ENCODE data around the gene GHR.
A peak's percentile ranks its signal among the peaks of the same experiment; 100 is the strongest.

Gene GHR

DNA sequence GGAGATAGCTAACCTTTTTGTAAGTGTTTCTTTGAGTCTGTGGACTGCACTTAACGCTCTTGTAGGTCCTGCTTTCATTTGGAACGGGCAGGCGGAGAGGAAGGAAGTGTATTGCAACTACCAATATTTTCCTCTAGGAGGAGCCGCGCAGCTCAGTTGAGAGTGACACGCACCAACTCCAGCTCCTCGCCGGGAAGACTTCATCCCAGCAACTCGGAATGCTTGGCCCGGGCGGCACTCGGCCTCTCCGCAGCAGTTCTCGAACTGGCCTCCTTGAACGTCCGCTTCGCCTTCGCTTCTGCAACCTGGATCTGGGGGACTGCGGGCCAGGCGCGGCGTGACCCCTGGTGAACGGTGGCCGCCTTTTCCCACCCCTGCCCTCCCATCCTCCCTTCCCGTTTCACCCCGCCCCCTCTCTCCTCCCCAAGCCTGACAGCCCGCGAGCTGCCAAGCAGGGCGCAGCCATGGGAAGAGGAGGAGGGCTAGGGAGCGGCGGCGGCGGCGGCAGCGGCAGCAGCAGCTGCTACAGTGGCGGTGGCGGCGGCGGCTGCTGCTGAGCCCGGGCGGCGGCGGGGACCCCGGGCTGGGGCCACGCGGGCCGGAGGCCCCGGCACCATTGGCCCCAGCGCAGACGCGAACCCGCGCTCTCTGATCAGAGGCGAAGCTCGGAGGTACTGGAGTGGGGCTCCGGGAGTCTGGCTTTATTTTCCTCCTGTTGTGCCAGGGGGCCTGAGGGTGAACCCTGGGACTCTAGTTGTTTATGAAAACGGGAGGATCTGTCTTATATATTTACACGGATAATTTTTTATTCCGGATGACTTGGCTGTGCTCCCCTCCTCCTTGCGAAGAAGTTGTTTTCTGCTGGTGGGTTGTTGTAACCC lies at the start of gene GHR:
Gene GHR, plus strand, starts transcription at position 155 of the 881 bp plus-strand sequence. CDS start 142,436 bp downstream, outside the sequence.
- peak in 1 of 2 donors; percentile 5 for DNase-seq (ENCODE audit: extremely low read depth in 1 of 2, low read depth in 1 of 2)

DNA sequence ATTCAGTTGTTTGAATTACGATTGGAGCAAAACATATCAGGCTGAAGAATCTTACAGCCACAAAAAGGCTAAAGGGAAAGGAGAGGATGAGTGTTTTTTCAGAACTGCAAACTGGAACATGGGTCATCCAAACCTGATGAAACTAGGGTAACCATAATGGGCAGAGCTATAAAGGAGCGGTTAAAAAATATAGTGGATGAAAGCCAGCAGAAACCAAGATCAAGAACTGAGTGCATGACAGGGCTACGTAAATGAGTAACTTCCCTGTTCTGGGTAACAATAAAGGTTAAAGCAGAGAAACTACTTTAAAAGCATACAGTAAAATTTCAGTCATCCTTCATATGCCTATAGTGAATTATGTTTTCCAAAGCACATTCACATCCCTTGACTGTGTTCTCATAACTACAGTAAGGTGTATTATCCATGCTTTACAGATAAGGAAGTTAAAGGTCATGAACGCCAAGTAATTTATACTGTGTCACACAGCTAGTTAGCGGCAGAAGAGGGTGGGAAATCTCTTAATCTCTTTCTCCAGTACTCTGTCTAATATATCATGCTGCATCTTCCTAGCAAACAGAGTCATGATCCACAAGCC lies 48.5 kb upstream of the GHR start:
- DNase-seq (ENCODE audit: extremely low read depth in 1 of 2, low read depth in 1 of 2): no peak

DNA sequence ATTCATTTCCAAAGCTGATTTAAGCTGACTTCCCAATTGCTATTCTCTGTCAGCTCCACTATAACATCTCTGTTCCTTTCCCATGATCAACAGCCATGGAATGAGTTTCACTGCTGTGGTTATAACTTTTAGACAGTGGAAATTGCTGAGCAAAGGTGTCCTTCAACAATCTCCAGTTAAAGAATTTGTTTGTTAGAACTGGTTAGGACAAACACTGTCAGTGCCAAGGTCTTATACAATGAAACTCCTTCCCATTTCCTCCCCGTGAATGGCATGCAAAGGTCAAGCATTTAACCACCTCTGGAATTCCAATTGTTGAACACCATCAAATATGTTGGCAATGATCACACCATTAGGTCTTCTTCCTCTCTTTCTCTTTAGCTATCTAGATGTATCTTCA lies 45.7 kb upstream of the GHR start:
- no peak for DNase-seq (ENCODE audit: extremely low read depth in 1 of 2, low read depth in 1 of 2)

DNA sequence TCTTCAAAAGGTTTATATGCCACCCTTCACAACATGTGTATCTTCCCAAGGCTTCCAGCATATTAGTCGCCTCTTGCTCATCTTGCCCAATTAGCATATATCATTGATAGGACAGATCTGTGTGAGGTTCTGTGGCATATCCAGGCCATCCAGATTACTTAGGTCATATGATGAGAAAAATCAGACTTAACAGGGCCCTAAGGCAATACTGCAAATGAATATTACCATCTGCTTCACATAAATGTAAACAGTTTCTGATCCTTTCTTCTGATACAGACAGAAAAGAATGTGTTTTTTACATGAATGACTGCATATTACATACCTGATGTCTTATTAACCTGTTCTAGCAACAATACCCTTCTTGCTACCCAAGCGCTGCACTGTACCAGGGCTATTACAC lies 41.3 kb upstream of the GHR start:
- no peak for DNase-seq (ENCODE audit: extremely low read depth in 1 of 2, low read depth in 1 of 2)

DNA sequence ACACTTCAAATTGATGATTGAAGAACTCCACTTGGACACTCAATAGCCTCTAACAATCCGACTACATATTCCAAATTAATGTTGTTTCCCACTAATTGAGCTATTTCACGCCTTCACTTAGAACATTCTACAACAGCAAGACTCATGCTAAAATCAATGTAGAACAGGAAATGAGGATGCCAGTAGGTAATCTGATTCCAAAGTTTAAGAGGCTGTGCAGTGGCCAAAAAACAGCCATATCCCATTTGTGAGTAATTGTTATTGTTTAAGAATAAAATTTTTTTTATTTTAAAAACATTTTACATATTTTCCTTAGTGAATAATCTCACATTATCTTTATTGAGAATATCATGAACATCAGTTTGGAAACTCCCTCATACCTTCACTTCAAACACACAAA lies 35.7 kb upstream of the GHR start:
- no peak for DNase-seq (ENCODE audit: extremely low read depth in 1 of 2, low read depth in 1 of 2)

DNA sequence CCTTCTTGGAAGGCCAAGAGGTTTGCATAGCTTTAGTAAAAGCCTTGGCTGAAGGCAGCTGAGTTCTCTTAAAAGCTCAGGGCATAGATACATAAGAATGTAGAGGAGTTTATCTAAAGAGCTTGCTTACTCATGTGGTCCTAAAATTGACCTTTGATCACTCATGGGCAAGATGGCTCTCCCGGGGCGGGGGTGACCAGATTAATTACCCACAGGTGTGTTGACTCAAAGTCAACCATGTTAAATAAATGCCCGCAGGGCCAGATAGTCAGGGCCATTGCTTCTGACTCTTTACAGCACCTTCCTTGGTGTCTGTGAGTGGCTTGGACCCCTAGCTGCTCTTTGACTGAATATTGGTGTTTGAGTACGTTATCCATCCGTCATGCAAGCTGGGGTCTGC lies 33.1 kb upstream of the GHR start:
- no peak for DNase-seq (ENCODE audit: extremely low read depth in 1 of 2, low read depth in 1 of 2)

DNA sequence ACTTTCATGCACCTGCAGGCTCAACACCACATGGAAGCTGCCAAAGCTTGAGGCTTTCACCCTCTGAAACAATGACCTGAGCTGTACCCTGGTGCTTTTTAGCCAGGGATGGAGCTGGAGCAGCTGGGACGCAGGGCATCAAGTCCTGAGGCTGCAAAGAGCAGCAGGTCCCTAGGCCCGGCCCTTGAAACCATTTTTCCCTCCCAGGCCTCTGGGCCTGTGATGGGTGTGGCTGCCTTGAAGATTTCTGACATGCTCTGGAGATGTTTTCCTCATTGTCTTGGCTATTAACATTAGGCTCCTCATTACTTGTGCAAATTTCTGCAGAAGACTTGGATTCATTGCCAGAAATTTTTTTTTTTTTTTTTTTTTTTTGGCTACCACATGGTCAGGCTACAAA lies 30.3 kb upstream of the GHR start:
- no peak for DNase-seq (ENCODE audit: extremely low read depth in 1 of 2, low read depth in 1 of 2)

DNA sequence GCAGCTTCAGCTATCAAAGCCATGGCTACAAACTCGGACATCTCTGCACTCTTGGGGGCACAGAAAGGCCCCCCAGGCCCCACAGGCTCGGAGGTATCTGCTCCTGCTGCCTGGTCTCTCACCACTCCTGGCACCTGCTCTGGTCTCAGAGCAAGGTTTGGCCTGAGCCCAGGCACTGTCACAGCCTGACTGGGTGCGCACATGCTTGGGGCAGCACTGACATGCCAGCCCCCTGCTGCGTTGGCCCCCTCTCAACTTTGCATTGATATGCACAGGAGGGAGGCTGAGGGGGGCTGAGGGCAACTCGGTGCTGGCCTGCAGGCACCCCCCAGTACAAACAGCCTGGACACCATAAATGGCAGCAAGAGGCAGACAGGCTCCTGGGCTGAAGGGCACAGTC lies 27.1 kb upstream of the GHR start:
- no peak for DNase-seq (ENCODE audit: extremely low read depth in 1 of 2, low read depth in 1 of 2)

DNA sequence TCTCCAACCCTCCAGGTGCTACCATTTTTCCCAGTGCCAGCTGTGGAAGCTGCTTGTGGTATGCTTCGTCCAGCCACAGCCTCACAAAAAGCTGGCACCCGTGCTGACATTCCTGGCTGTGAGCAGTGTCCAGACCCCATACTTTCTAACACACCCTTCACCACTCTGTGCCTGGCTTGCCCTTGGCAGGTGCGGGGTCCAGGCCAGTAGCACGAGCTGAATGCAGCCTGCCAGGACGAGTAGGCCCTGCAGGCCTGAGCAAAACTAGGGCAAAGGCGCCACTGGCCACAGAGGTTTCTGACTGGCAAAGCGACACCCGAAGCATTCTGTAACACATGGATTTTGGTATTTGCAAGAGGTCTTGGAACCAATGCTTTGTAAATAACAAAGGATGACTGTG lies 26.0 kb upstream of the GHR start:
- DNase-seq (ENCODE audit: extremely low read depth in 1 of 2, low read depth in 1 of 2): no peak

DNA sequence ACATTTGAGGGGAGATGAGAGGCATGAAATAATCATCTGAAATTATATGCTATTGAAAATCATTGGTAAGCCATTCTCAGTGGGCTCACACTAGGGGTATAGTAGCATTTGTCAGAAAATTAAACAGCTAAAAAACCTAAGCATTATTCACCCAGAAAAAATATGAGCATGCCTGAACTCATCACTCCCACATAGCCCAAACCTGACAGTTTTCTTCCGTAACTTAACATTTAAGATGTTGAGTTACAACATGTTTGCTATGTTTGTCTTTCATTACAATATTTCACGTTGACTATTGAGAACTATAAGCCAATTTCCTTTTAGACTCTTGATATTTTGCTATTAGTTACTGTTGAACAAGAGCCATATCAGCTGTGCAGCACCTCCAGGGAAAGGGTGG lies 23.5 kb upstream of the GHR start:
- DNase-seq (ENCODE audit: extremely low read depth in 1 of 2, low read depth in 1 of 2): no peak

DNA sequence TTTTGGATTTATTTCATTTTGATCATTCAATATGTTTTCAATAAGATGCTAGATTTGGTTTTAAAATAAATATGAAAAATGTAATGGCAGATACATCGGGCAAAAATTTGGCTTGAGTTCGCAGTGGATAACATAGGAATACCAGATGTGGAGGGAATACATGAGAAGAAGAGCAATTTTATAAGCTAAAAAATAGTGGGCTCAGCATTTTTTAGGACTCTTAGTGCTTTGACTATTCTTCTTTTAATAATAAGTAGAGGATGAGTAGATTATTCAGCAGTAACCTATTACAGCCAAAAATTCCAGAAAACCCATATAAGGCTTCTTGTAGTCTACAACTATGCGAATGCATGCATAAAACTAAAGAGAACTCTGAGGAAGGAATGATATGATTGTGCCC lies 22.8 kb upstream of the GHR start:
- DNase-seq (ENCODE audit: extremely low read depth in 1 of 2, low read depth in 1 of 2): no peak

DNA sequence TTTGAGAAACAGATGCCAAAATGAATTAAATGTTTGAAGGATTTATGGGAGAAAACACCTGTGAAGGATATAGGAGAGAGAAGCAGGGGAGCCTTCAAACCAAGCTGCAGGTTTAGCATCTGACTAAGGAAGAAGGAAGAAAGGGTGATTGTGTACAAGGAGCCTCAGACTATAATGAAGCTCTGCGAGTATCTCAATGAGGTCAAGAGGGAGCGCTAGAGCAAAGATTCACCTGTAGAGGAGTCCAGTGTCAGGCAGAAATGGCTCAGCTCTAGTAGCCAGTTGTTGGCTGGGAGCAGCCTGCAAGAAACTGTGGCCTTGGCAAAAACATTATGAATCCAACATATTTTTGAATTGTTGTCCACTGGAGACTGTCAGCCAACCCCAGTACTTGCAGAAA lies 20.0 kb upstream of the GHR start:
- no peak for DNase-seq (ENCODE audit: extremely low read depth in 1 of 2, low read depth in 1 of 2)

DNA sequence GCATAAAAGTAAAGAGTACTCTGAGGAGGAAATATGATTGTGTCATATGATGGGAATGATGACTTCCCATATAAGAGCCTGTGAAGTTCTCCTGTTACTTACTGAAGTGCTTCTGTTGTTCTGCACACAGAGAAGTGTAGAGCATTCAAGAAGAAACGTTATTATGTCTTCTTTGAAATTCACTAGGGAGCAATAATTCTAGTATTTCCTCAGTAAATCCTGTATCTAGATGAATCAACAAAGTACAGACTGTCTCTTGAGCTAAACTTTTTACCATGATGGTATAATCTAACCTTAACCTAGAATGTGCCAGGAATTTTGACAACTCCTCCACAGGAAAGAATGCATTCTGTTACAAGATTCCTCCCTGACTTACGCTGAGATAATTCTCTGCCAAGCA lies 18.9 kb upstream of the GHR start:
- DNase-seq (ENCODE audit: extremely low read depth in 1 of 2, low read depth in 1 of 2): no peak

DNA sequence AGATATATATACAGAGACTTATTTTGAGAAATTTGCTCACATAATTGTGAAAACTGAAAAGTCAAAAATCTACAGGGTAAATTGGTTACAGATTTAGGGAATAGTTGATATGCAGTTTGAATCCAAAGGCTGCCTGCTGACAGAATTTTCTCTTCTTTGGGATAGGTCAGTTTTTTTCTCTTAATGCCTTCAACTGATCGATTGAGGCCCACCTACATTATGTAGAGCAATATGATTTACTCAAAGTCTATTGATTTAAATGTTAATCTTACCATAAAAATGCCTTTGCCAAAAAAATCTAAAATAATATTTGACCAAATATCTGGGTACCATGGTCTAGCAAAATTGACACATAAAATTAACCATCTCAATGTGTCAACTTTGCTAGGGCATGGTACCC lies 3.9 kb upstream of the GHR start:
- DNase-seq (ENCODE audit: extremely low read depth in 1 of 2, low read depth in 1 of 2): no peak

DNA sequence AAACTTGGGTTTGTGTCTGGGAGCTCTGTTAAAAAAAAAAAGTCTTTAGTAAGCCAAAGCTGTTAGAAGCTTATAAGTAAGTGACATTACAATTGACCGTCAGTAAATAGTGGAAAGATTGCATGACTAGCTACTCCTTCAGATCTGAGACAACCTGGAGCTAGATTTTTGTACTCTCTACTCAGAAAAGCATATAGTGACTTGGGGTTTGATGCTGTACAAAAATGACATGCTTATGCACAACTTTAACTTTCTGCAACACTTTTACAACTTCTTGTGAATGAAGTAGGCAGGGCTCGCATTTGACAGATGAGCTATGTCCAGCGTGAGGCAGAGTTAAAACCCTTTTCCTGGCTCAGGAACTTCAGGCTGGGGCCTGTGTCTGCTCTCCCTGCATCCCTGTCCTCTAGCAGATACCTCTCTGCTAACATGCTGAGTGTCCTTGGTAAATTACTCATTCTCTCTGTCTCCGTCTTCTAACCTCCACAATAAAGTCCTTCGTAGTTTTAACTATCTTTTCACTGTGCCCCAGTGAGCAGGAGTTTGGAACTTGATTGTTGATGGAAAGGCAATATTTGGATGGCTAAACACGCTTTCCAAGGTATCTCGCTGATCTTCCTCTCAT lies 471 bp upstream of the GHR start:
- DNase-seq (ENCODE audit: extremely low read depth in 1 of 2, low read depth in 1 of 2): no peak

DNA sequence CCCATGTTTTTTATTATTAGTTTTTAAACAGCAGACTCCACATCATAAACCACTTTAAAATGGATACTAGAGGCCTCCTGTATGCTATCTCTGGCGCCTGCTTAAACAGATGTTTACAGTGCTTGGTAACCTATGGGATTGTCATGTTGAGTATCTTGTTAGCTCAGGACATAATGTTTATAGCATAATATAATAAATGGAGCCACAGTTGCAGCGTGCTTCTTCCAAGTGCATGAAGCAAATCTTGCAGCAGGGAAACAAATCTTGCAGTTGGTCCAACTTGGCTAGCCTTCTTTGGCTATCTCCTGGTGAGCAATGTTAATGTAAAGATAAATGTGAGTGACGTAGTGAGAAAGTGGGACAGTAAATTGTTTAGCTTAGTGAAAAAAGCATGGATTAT lies 2.8 kb downstream of the GHR start:
- DNase-seq (ENCODE audit: extremely low read depth in 1 of 2, low read depth in 1 of 2): no peak

DNA sequence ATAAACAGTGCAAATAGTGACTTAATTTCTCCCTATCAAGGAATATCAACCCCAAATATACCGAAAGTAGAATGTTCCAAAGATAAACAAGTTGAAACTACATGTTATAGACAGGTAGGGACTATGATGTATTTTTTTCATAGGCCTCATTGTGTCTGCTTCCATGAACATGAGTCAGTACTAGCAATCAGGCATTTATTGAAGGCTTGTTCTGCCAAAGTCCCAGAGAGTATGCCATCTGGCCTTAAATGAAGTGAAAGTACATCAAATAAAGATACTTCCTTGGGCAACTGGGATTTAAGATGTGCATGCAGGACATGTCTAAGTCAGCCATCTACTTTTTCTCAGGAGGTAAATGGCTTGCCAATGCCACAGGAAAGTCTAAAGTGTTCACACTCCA lies 6.5 kb downstream of the GHR start:
- no peak for DNase-seq (ENCODE audit: extremely low read depth in 1 of 2, low read depth in 1 of 2)

DNA sequence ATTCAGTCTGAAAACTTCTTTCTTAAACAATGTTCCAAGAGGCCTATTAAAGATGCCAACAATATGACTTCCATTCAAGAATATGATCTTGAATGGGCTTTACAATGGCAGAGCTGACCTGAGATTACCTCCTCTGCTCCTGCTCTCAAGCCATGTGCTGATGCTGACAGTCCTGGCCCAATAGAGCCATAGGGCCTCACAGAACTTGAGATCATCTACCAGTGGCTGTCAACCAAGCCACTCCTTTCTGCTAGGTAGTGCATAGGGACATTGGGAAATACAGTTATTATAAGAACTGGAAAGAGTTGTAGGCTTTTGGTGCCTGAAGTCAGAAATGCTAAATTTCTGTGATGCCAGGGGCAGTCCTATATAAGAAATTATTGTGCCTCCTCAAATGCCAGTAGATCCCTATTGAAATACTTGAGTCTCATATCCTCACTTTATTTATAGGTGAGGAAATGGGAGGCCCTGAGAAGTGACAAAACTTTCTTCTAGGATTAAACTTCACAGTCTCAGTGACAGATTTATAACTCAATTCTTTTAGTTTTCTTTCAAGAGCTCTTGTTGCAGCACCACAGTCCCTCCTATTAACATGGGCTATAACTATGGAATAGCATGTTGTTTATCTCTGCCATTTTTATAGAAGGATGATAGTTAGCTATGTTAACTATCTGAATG lies 10.9 kb downstream of the GHR start:
- DNase-seq (ENCODE audit: extremely low read depth in 1 of 2, low read depth in 1 of 2): no peak

DNA sequence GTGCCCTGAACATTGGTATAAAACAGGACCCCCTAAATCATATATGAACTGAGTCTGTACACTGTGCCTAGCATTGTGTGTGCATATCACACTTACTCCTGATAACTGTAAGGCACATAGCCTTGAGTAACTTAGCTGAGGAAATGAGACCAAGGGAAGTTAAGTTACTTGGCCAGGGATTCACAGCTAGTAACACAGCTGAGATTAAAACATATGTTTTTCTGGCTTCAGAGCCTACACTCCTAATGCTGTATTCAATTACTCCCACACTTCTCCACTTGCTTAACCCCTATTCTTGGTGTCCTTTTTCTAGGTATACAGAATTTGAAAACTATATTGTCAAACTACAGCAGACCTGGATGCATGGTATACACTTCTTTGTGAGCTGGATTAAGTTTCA lies 12.8 kb downstream of the GHR start:
- DNase-seq (ENCODE audit: extremely low read depth in 1 of 2, low read depth in 1 of 2): no peak

DNA sequence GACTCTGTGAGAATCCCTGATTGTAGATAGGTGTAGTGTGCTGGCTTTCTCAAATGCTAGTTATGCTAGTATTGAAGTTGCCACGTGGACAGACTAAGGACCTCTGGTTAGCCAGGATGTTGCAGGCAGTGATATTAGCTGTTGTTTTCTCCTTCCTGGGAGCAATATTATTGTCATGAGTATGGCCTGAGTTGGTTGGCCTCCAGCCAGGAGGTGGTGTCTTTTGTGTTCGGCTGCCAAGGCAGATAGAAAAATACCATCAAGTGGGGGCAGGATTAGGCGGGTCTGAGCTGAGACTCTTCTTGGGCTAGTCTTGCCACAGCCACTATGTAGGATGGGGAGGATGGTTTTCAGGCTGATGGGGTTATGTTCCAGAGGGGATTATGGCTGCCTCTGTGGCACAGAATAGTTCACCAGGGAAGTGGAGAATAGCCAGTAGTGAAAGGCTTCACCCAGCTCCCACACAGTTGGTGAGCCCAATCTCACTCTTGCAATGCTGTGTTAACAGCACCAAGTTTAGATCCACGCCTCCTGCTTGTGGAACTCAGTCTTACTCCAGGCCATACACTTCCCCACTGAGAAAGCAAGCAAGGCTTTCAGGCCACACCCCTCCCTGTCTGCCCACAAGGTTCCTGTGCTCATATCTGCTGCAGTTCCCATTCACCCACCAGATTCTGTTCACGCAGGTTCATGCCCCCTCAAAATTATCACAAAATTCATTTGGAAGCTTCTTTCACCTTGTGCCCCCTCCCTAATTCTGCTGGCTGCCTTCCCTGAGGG lies 31.2 kb downstream of the GHR start:
- DNase-seq (ENCODE audit: extremely low read depth in 1 of 2, low read depth in 1 of 2): no peak

DNA sequence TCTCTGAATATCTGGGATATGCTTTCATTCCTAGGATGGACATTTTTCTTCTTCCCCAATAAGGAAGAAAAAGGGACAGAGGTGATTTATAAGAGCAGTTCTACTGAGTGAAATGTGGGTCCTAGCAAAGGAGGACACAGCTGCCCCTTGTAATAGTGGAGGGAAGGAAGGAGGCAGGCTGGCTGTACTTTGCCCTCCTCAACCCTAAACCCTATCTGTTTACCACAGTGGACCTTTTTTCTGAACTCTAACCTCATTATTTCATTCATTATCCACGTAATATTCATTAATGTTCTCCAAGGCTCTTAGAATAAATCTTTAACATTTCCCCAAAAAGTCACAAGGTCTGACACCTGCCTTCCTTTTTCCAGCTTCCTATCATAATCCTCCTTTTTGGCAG lies 37.8 kb downstream of the GHR start:
- DNase-seq (ENCODE audit: extremely low read depth in 1 of 2, low read depth in 1 of 2): no peak
